Stomach (tissue), 9 donors: ENCODE results near the gene APRT. TPM values are rescaled to one million over a fixed set of nuclear protein-coding genes. Genes with fewer than 3 reads are reported as not detected.
A peak's percentile ranks its signal among the peaks of the same experiment; 100 is the strongest.

Experiments
- DNase-seq, 2 donors: peaks; one replicate each; pipeline versions ENCODE4 v3.0.0 to v3.0.0-alpha.2; 2013 to 2019
- H3K27ac ChIP-seq, 5 donors: fragments of 200-600 bp in 4 of 5; sonication (generic) in 4 of 5; one replicate each; pipeline ENCODE4 v1.5.1; 2013 to 2019; ENCODE audit warnings: mild to moderate bottlenecking in 1 of 5, moderate library complexity in 1 of 5
- H3K27me3 ChIP-seq, 3 donors: fragments of 200-600 bp; sonication (generic); one replicate each; pipeline ENCODE4 v1.5.1; 2017 to 2019; ENCODE audit warnings: mixed run types in 1 of 3
- H3K36me3 ChIP-seq, 4 donors: fragments of 200-600 bp; sonication (generic); 1 replicate in 3 of 4; 2 replicates in 1 of 4; pipeline ENCODE4 v1.5.1; 2016 to 2019
- H3K4me1 ChIP-seq, 4 donors: fragments of 200-600 bp; sonication (generic); one replicate each; pipeline ENCODE4 v1.5.1; 2016 to 2019
- H3K4me3 ChIP-seq, 4 donors: fragments of 200-600 bp; sonication (generic) in 3 of 4; one replicate each; pipeline ENCODE4 v1.5.1; 2016 to 2019; ENCODE audit warnings: mild to moderate bottlenecking in 1 of 4
- H3K9me3 ChIP-seq, 4 donors: fragments of 200-600 bp; sonication (generic); one replicate each; pipeline ENCODE4 v1.5.1; 2016 to 2019
- CTCF ChIP-seq, 7 experiments: fragments of 450-650 bp in 4 of 7; fragments of 200-600 bp in 3 of 7; sonication (generic) in 3 of 7; IDR thresholded peaks; one replicate each; pipeline ENCODE4 v1.5.1; 2016 to 2019; ENCODE audit warnings: antibody characterized with exemption in 7 of 7, control low read depth in 2 of 7, mild to moderate bottlenecking in 1 of 7
- EP300 ChIP-seq: sonication (generic); formaldehyde crosslinking; IDR thresholded peaks from one replicate; pipeline ENCODE4 v1.6.1; 2017; ENCODE audit warnings: antibody characterized with exemption
- POLR2A ChIP-seq, 4 donors: fragments of 450-650 bp; IDR thresholded peaks; one replicate each; pipeline ENCODE4 v1.6.1; 2016; ENCODE audit warnings: antibody characterized with exemption in 4 of 4, control low read depth in 2 of 4, mild to moderate bottlenecking in 1 of 4, moderate library complexity in 1 of 4
- POLR2AphosphoS5 ChIP-seq, 3 donors: sonication (generic); formaldehyde crosslinking; IDR thresholded peaks; one replicate each; pipeline ENCODE4 v1.6.1; 2016; ENCODE audit warnings: antibody characterized with exemption in 3 of 3
- WGBS, 5 donors: extraction: QIAGEN DNeasy Blood & Tissue Kit in 3 of 5; methylation state at CpG; one replicate each; pipeline versions ENCODE4 v1.1.5 to v1.1.7; 2013 to 2018; 5-methylcytosine and 5-hydroxymethylcytosine counted together
- intact Hi-C: fragments of 100-400 bp; cut with DNase I; formaldehyde crosslinking; loops from one replicate; pipeline ENCODE4 v1.15.1; 2023; ENCODE audit warnings: low total_unique reads
- polyA plus RNA-seq, 3 donors: library from polyadenylated mRNA; stranded (reverse); fragments of 200-250 nt; gene quantifications; one replicate each; pipeline ENCODE4 v1.2.3, GENCODE V29; 2013
- total RNA-seq, 5 donors: library from RNA; depleted of rRNA; stranded (reverse); fragments of >200 nt; gene quantifications; one replicate each; pipeline versions ENCODE4 v1.1.0 to v1.2.3, GENCODE V29; 2014 to 2016
- donor health status: healthy with polysubstance abuse.
- donor health status: Bipolar disorder and iron deficiency.
- donor health status: healthy.

The APRT gene
- total and polyA plus RNA-seq, 8 donors: 18.1 to 340 (median 232) TPM

GRCh38 chr16:88843256-88843655 is 31.5 kb upstream of the APRT start:
- H3K27me3 ChIP-seq: no peaks in the 10 kb centered on the region
- peaks cover 9 to 74% (median 62%) of the 10 kb centered on the region in 4 donors for H3K36me3 ChIP-seq
- intact Hi-C loops: no loop called here
- no peak for DNase-seq
- H3K4me3 ChIP-seq: no peak overlapping the region
- WGBS, 5 donors: 90 to 96% (median 94%) methylated on average over 20 of the region's 20 CpGs
- no peaks in the 10 kb centered on the region for H3K4me1 ChIP-seq
- no peak overlapping the region for H3K27ac ChIP-seq
- TF ChIP-seq EP300 (no peak), POLR2AphosphoS5 (IDR thresholded peaks at IDR 0.05) (no peak), POLR2A (IDR thresholded peaks at IDR 0.05) (no peak), CTCF (IDR thresholded peaks at IDR 0.05) (no peak)
- H3K9me3 ChIP-seq: no peaks in the 10 kb centered on the region

GRCh38 chr16:88842806-88843205 is 31.1 kb upstream of the APRT start:
- DNase-seq: no peak
- intact Hi-C loops: no loop called here
- Histone ChIP-seq H3K4me1 (no peaks in the 10 kb centered on the region), H3K27me3 (no peaks in the 10 kb centered on the region), H3K27ac (no peak overlapping the region), H3K36me3 (peaks cover 9 to 74% (median 61%) of the 10 kb centered on the region in 4 donors), H3K4me3 (no peak overlapping the region), H3K9me3 (no peaks in the 10 kb centered on the region)
- WGBS, 5 donors: 93 to 97% (median 95%) methylated on average over 18 to 25 of the region's 25 CpGs
- TF ChIP-seq CTCF (IDR thresholded peaks at IDR 0.05) (no peak), EP300 (no peak), POLR2AphosphoS5 (IDR thresholded peaks at IDR 0.05) (no peak), POLR2A (IDR thresholded peaks at IDR 0.05) (no peak)

GRCh38 chr16:88842308-88842756 is 30.6 kb upstream of the APRT start:
- 86 to 95% (median 92%) methylated on average over 13 to 15 of the region's 15 CpGs for WGBS, 5 donors
- intact Hi-C loops: no loop called here
- H3K36me3 ChIP-seq: peaks cover 9 to 74% (median 59%) of the 10 kb centered on the region in 4 donors

GRCh38 chr16:88841521-88842307 is 30.0 kb upstream of the APRT start:
- peaks cover 9 to 73% (median 58%) of the 10 kb centered on the region in 4 donors for H3K36me3 ChIP-seq
- WGBS, 5 donors: 78 to 94% (median 85%) methylated on average over 29 to 40 of the region's 40 CpGs
- intact Hi-C loops: no loop called here
- H3K4me1 ChIP-seq: no peaks in the 10 kb centered on the region
- no peaks in the 10 kb centered on the region for H3K27me3 ChIP-seq
- no peak overlapping the region for H3K27ac ChIP-seq
- peak in 1 of 2 donors; percentile 30 for DNase-seq
- H3K9me3 ChIP-seq: no peaks in the 10 kb centered on the region
- TF ChIP-seq POLR2A (IDR thresholded peaks at IDR 0.05) (no peak), EP300 (no peak)
- H3K4me3 ChIP-seq: no peak overlapping the region

More at GRCh38 chr16:88842308-88842756, 30.6 kb upstream of the APRT start:
- H3K27me3 ChIP-seq: no peaks in the 10 kb centered on the region
- no peaks in the 10 kb centered on the region for H3K9me3 ChIP-seq
- H3K4me1 ChIP-seq: no peaks in the 10 kb centered on the region
- H3K27ac ChIP-seq: no peak overlapping the region
- no peak for DNase-seq
- H3K4me3 ChIP-seq: no peak overlapping the region
- no peak for TF ChIP-seq CTCF (IDR thresholded peaks at IDR 0.05)
- no peak for TF ChIP-seq POLR2A (IDR thresholded peaks at IDR 0.05)
- TF ChIP-seq EP300: no peak
- no peak for TF ChIP-seq POLR2AphosphoS5 (IDR thresholded peaks at IDR 0.05)
